ES-I3 (cell line): ENCODE data around the gene LKAAEAR1.
A peak's percentile ranks its signal among the peaks of the same experiment; 100 is the strongest.

Source experiments
- H3K36me3 ChIP-seq: 2 replicates; pipeline ENCODE4 v1.6.1; 2013; ENCODE audit warnings: mild to moderate bottlenecking, low read length, control low read depth, moderate library complexity; ENCODE audit not compliant: insufficient read depth
- H3K4me1 ChIP-seq: 2 replicates; pipeline ENCODE4 v1.6.1; 2013; ENCODE audit warnings: mild to moderate bottlenecking, control low read depth, low read length; ENCODE audit not compliant: insufficient read depth
- H3K9ac ChIP-seq: 2 replicates; pipeline ENCODE4 v1.6.1; 2013; ENCODE audit warnings: low read depth, mild to moderate bottlenecking, low read length, moderate library complexity
- H3K9me3 ChIP-seq: 2 replicates; pipeline ENCODE4 v1.6.1; 2013; ENCODE audit warnings: mild to moderate bottlenecking, low read length, moderate library complexity; ENCODE audit not compliant: control insufficient read depth, insufficient read depth

Gene LKAAEAR1

GRCh38 chr20:64106435-64106961 lies 22.3 kb upstream of the LKAAEAR1 start:
- no peaks in the 10 kb centered on the region for H3K9me3 ChIP-seq
- no peaks in the 10 kb centered on the region for H3K36me3 ChIP-seq
- no peaks in the 10 kb centered on the region; the same call in none of the 2 replicates for H3K4me1 ChIP-seq
- H3K9ac ChIP-seq, result no peak overlapping the region

- no peaks in the 10 kb centered on the region for H3K9me3 ChIP-seq
- H3K36me3 ChIP-seq, result no peaks in the 10 kb centered on the region
- H3K9ac ChIP-seq, result no peak overlapping the region
- H3K4me1 ChIP-seq, result no peaks in the 10 kb centered on the region; the same call in none of the 2 replicates
These were observed 21.7 kb upstream of the LKAAEAR1 start for GRCh38 chr20:64105846-64106434.

- no peaks in the 10 kb centered on the region; the same call in none of the 2 replicates for H3K4me1 ChIP-seq
- no peaks in the 10 kb centered on the region for H3K36me3 ChIP-seq
- H3K9ac ChIP-seq, result no peak overlapping the region
- no peaks in the 10 kb centered on the region for H3K9me3 ChIP-seq
These were observed 20.7 kb upstream of the LKAAEAR1 start for GRCh38 chr20:64104667-64105451.

- H3K4me1 ChIP-seq, result no peaks in the 10 kb centered on the region; the same call in none of the 2 replicates
- H3K9ac ChIP-seq, result no peak overlapping the region
- no peaks in the 10 kb centered on the region for H3K36me3 ChIP-seq
- no peaks in the 10 kb centered on the region for H3K9me3 ChIP-seq
These were observed 19.9 kb upstream of the LKAAEAR1 start for GRCh38 chr20:64103871-64104666.

GRCh38 chr20:64102647-64103354 lies 18.6 kb upstream of the LKAAEAR1 start:
- H3K9me3 ChIP-seq, result no peaks in the 10 kb centered on the region
- no peaks in the 10 kb centered on the region; the same call in none of the 2 replicates for H3K4me1 ChIP-seq
- H3K36me3 ChIP-seq, result no peaks in the 10 kb centered on the region
- peak overlapping the region; percentile 49; the same call in 1 of the 2 replicates for H3K9ac ChIP-seq

- H3K36me3 ChIP-seq, result no peaks in the 10 kb centered on the region
- no peaks in the 10 kb centered on the region for H3K9me3 ChIP-seq
- H3K4me1 ChIP-seq, result no peaks in the 10 kb centered on the region; the same call in 1 of the 2 replicates
- H3K9ac ChIP-seq, result peak overlapping the region; percentile 49
These were observed 17.8 kb upstream of the LKAAEAR1 start for GRCh38 chr20:64101731-64102621.

- Histone ChIP-seq H3K4me1 (no peaks in the 10 kb centered on the region; the same call in 1 of the 2 replicates), H3K36me3 (no peaks in the 10 kb centered on the region), H3K9me3 (no peaks in the 10 kb centered on the region), H3K9ac (peak overlapping the region; percentile 49; the same call in 1 of the 2 replicates)
These were observed 16.9 kb upstream of the LKAAEAR1 start for GRCh38 chr20:64100946-64101688.

- no peak overlapping the region for H3K9ac ChIP-seq
- no peaks in the 10 kb centered on the region for H3K9me3 ChIP-seq
- no peaks in the 10 kb centered on the region; the same call in 1 of the 2 replicates for H3K4me1 ChIP-seq
These were observed 16.3 kb upstream of the LKAAEAR1 start for GRCh38 chr20:64100566-64100888.

GRCh38 chr20:64099880-64100565 lies 15.8 kb upstream of the LKAAEAR1 start:
- Histone ChIP-seq H3K36me3 (no peaks in the 10 kb centered on the region), H3K9me3 (no peaks in the 10 kb centered on the region), H3K4me1 (no peaks in the 10 kb centered on the region; the same call in 1 of the 2 replicates), H3K9ac (no peak overlapping the region)

More at GRCh38 chr20:64100566-64100888, 16.3 kb upstream of the LKAAEAR1 start:
- H3K36me3 ChIP-seq, result no peaks in the 10 kb centered on the region

- H3K36me3 ChIP-seq, result no peaks in the 10 kb centered on the region
- no peaks in the 10 kb centered on the region for H3K9me3 ChIP-seq
- H3K9ac ChIP-seq, result no peak overlapping the region
- H3K4me1 ChIP-seq, result no peaks in the 10 kb centered on the region; the same call in 1 of the 2 replicates
These were observed 15.0 kb upstream of the LKAAEAR1 start for GRCh38 chr20:64099086-64099786.

GRCh38 chr20:64098471-64099013 lies 14.3 kb upstream of the LKAAEAR1 start:
- H3K9me3 ChIP-seq, result no peaks in the 10 kb centered on the region
- H3K4me1 ChIP-seq, result no peaks in the 10 kb centered on the region
- no peaks in the 10 kb centered on the region for H3K36me3 ChIP-seq
- no peak overlapping the region for H3K9ac ChIP-seq
